Keratinocyte (primary cell): ENCODE results near the gene ERI3.

Experiments
- EZH2 ChIP-seq: IDR thresholded peaks from one replicate; pipeline ENCODE4 v1.6.1; 2012; ENCODE audit warnings: inconsistent platforms, mild to moderate bottlenecking, low read length, moderate library complexity
- TF ChIP-seq, protein P1 (sequence below), 3 experiments: IDR thresholded peaks in 1 of 3; conservative IDR thresholded peaks in 1 of 3; optimal IDR thresholded peaks in 1 of 3; 2 replicates in 2 of 3; 3 replicates in 1 of 3; pipeline versions ENCODE3 to v1.5.1; 2011; ENCODE audit warnings: low read length in 3 of 3, mild to moderate bottlenecking in 3 of 3, moderate library complexity in 2 of 3, control low read depth in 1 of 3, inconsistent platforms in 1 of 3; ENCODE audit not compliant: insufficient read depth in 2 of 3; ENCODE audit errors: extremely low read depth in 1 of 3

- TF ChIP-seq, protein P1, sequence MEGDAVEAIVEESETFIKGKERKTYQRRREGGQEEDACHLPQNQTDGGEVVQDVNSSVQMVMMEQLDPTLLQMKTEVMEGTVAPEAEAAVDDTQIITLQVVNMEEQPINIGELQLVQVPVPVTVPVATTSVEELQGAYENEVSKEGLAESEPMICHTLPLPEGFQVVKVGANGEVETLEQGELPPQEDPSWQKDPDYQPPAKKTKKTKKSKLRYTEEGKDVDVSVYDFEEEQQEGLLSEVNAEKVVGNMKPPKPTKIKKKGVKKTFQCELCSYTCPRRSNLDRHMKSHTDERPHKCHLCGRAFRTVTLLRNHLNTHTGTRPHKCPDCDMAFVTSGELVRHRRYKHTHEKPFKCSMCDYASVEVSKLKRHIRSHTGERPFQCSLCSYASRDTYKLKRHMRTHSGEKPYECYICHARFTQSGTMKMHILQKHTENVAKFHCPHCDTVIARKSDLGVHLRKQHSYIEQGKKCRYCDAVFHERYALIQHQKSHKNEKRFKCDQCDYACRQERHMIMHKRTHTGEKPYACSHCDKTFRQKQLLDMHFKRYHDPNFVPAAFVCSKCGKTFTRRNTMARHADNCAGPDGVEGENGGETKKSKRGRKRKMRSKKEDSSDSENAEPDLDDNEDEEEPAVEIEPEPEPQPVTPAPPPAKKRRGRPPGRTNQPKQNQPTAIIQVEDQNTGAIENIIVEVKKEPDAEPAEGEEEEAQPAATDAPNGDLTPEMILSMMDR (optimal IDR thresholded peaks at IDR 0.05 in 1 of 3, IDR thresholded peaks at IDR 0.05 in 1 of 3, conservative IDR thresholded peaks at IDR 0.05 in 1 of 3; ENCODE audit: extremely low read depth in 1 of 3, insufficient read depth in 2 of 3, low read length in 3 of 3) = no peak
- TF ChIP-seq EZH2 = no peak
Observed at GRCh38 chr1:44390277-44390676, 35.2 kb upstream of the ERI3 start.
